ENCODE data around the gene MYO1H.

Gene MYO1H

GRCh38 chr12:109489016-109489954 is 141.6 kb downstream of the MYO1H start:
- Histone ChIP-seq H3K27me3 (ENCODE audit: insufficient read depth, poor library complexity, severe bottlenecking) (no peaks in the 10 kb centered on the region), H3K4me3 (replicated peaks; ENCODE audit: insufficient read depth, low read length) (no peak overlapping the region), H3K27ac (replicated peaks) (no peak overlapping the region)
- DNase-seq (ENCODE audit: low read depth in 1 of 2, low spot score in 1 of 2): no peak
- TF ChIP-seq POLR2AphosphoS5 (IDR thresholded peaks at IDR 0.05; ENCODE audit: low read depth) (no peak), SPI1 (IDR thresholded peaks at IDR 0.05; ENCODE audit: borderline replicate concordance, low read depth) (no peak), REST (IDR thresholded peaks at IDR 0.05; ENCODE audit: insufficient replicate concordance, low read depth) (no peak), GABPA (IDR thresholded peaks at IDR 0.05; ENCODE audit: low read depth) (no peak)
- TF ChIP-seq, protein P1, sequence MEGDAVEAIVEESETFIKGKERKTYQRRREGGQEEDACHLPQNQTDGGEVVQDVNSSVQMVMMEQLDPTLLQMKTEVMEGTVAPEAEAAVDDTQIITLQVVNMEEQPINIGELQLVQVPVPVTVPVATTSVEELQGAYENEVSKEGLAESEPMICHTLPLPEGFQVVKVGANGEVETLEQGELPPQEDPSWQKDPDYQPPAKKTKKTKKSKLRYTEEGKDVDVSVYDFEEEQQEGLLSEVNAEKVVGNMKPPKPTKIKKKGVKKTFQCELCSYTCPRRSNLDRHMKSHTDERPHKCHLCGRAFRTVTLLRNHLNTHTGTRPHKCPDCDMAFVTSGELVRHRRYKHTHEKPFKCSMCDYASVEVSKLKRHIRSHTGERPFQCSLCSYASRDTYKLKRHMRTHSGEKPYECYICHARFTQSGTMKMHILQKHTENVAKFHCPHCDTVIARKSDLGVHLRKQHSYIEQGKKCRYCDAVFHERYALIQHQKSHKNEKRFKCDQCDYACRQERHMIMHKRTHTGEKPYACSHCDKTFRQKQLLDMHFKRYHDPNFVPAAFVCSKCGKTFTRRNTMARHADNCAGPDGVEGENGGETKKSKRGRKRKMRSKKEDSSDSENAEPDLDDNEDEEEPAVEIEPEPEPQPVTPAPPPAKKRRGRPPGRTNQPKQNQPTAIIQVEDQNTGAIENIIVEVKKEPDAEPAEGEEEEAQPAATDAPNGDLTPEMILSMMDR (IDR thresholded peaks at IDR 0.05; ENCODE audit: insufficient read depth, low read length): no peak

GRCh38 chr12:109489955-109490565 is 142.4 kb downstream of the MYO1H start:
- no peaks in the 10 kb centered on the region for H3K27me3 ChIP-seq (ENCODE audit: insufficient read depth, poor library complexity, severe bottlenecking)
- no peak overlapping the region for H3K27ac ChIP-seq (replicated peaks)
- no peak for DNase-seq (ENCODE audit: low read depth in 1 of 2, low spot score in 1 of 2)
- H3K4me3 ChIP-seq (replicated peaks; ENCODE audit: insufficient read depth, low read length): no peak overlapping the region
- no peak for TF ChIP-seq POLR2AphosphoS5 (IDR thresholded peaks at IDR 0.05; ENCODE audit: low read depth)
- TF ChIP-seq REST (IDR thresholded peaks at IDR 0.05; ENCODE audit: insufficient replicate concordance, low read depth): no peak
- no peak for TF ChIP-seq SPI1 (IDR thresholded peaks at IDR 0.05; ENCODE audit: borderline replicate concordance, low read depth)
- TF ChIP-seq GABPA (IDR thresholded peaks at IDR 0.05; ENCODE audit: low read depth): no peak
- TF ChIP-seq, protein P1 (IDR thresholded peaks at IDR 0.05; ENCODE audit: insufficient read depth, low read length): no peak

GRCh38 chr12:109491671-109492070 is 144.0 kb downstream of the MYO1H start:
- DNase-seq (ENCODE audit: low read depth in 1 of 2, low spot score in 1 of 2): no peak

GRCh38 chr12:109492371-109492770 is 144.7 kb downstream of the MYO1H start:
- no peak for DNase-seq (ENCODE audit: low read depth in 1 of 2, low spot score in 1 of 2)
- Histone ChIP-seq H3K4me3 (replicated peaks; ENCODE audit: insufficient read depth, low read length) (no peak overlapping the region), H3K27me3 (ENCODE audit: insufficient read depth, poor library complexity, severe bottlenecking) (no peaks in the 10 kb centered on the region), H3K27ac (replicated peaks) (no peak overlapping the region)
- TF ChIP-seq GABPA (IDR thresholded peaks at IDR 0.05; ENCODE audit: low read depth) (no peak), POLR2AphosphoS5 (IDR thresholded peaks at IDR 0.05; ENCODE audit: low read depth) (no peak), SPI1 (IDR thresholded peaks at IDR 0.05; ENCODE audit: borderline replicate concordance, low read depth) (no peak), REST (IDR thresholded peaks at IDR 0.05; ENCODE audit: insufficient replicate concordance, low read depth) (no peak)
- TF ChIP-seq, protein P1 (IDR thresholded peaks at IDR 0.05; ENCODE audit: insufficient read depth, low read length): no peak

More at GRCh38 chr12:109491671-109492070, 144.0 kb downstream of the MYO1H start:
- Histone ChIP-seq H3K27me3 (ENCODE audit: insufficient read depth, poor library complexity, severe bottlenecking) (no peaks in the 10 kb centered on the region), H3K27ac (replicated peaks) (no peak overlapping the region), H3K4me3 (replicated peaks; ENCODE audit: insufficient read depth, low read length) (no peak overlapping the region)
- no peak for TF ChIP-seq SPI1 (IDR thresholded peaks at IDR 0.05; ENCODE audit: borderline replicate concordance, low read depth)
